Measurements from ENCODE around the gene SLAMF6. TPM values are rescaled to one million over a fixed set of nuclear protein-coding genes. Genes with fewer than 3 reads are reported as not detected.

SLAMF6 gene
- total and polyA plus RNA-seq, 10 of the 15 experiments (the other 5 are each of a cell fraction or from before 2014, with no cell fraction given) = 20.5 to 89.6 (median 36.5) TPM

GRCh38 chr1:160548960-160549664 lies 26.1 kb upstream of the SLAMF6 start (continued):
- TF ChIP-seq SKIL (IDR thresholded peaks at IDR 0.05; ENCODE audit: low read depth, poor library complexity, severe bottlenecking) (peak; percentile 25), SRF (IDR thresholded peaks at IDR 0.05; ENCODE audit: low read depth in 2 of 2, low read length in 2 of 2) (no peak), POLR2A (IDR thresholded peaks at IDR 0.05; ENCODE audit: low read depth, low read length) (peak; percentile 58), CHD1 (IDR thresholded peaks at IDR 0.05; ENCODE audit: low read depth, low read length) (no peak), SREBF2 (IDR thresholded peaks at IDR 0.05; ENCODE audit: low read length) (no peak), POLR2AphosphoS2 (IDR thresholded peaks at IDR 0.05; ENCODE audit: low read depth, low read length) (no peak), EED (IDR thresholded peaks at IDR 0.05; ENCODE audit: low read depth) (peak; percentile 94), BHLHE40 (IDR thresholded peaks at IDR 0.05; ENCODE audit: borderline replicate concordance in 1 of 2, low read depth in 2 of 2, low read length in 1 of 2) (peak; percentile 48 to 64), RAD21 (IDR thresholded peaks at IDR 0.05; ENCODE audit: insufficient read depth, low read depth, low read length) (peak; percentile 24; the same call in 1 of the 2 replicates), TARDBP (IDR thresholded peaks at IDR 0.05; ENCODE audit: borderline replicate concordance) (0 out of 2 replicates have a peak, but pooled peaks have one; percentile 29), HDAC2 (IDR thresholded peaks at IDR 0.05) (no peak), NFXL1 (IDR thresholded peaks at IDR 0.05; ENCODE audit: borderline replicate concordance) (no peak), RELB (IDR thresholded peaks at IDR 0.05; ENCODE audit: low read depth) (peak; percentile 74), SMAD5 (IDR thresholded peaks at IDR 0.05; ENCODE audit: low read depth) (no peak; the same call in 1 of the 2 replicates), BCL11A (IDR thresholded peaks at IDR 0.05; ENCODE audit: low read depth, low read length) (peak; percentile 45; the same call in 1 of the 2 replicates), MLLT1 (IDR thresholded peaks at IDR 0.05) (no peak; the same call in none of the 2 replicates), NFIC (IDR thresholded peaks at IDR 0.05; ENCODE audit: low read depth, low read length) (no peak), TCF3 (IDR thresholded peaks at IDR 0.05; ENCODE audit: borderline replicate concordance, insufficient read depth, low read depth, low read length) (peak; percentile 96), HDAC6 (IDR thresholded peaks at IDR 0.05; ENCODE audit: unreplicated experiment) (no peak), ZNF217 (IDR thresholded peaks at IDR 0.05) (no peak), RAD51 (IDR thresholded peaks at IDR 0.05) (no peak), TCF12 (IDR thresholded peaks at IDR 0.05; ENCODE audit: low read depth, low read length) (peak; percentile 95), NR2C2 (IDR thresholded peaks at IDR 0.05; ENCODE audit: borderline replicate concordance, control insufficient read depth, insufficient read length, low read depth) (no peak), PAX8 (IDR thresholded peaks at IDR 0.05) (no peak), MTA2 (IDR thresholded peaks at IDR 0.05; ENCODE audit: low read depth) (peak; percentile 58; the same call in 1 of the 2 replicates)
